SK-N-SH treated with all-trans-retinoic acid at 6 μM for 48 hours (cell line): ENCODE results near the gene PPP1R15B.

ENCODE experiments used
- ARNTL ChIP-seq: fragments of 450-650 bp; formaldehyde crosslinking; IDR thresholded peaks from 2 replicates; pipeline ENCODE4 v1.5.0; 2020; ENCODE audit warnings: low read depth, mild to moderate bottlenecking, moderate library complexity, borderline replicate concordance
- BACH2 ChIP-seq: fragments of 250-450 bp; sonication (Bioruptor Pico); IDR thresholded peaks from 2 replicates; pipeline ENCODE4 v1.9.0; 2021; ENCODE audit warnings: mild to moderate bottlenecking, borderline replicate concordance
- ESRRG ChIP-seq: fragments of 250-450 bp; sonication (Bioruptor Pico); IDR thresholded peaks from 2 replicates; pipeline ENCODE4 v1.6.1; 2021; ENCODE audit warnings: mild to moderate bottlenecking
- TCF4 ChIP-seq: fragments of 250-450 bp; sonication (Bioruptor Pico); IDR thresholded peaks from 2 replicates; pipeline ENCODE4 v1.8.0; 2021; ENCODE audit warnings: mild to moderate bottlenecking, moderate library complexity, borderline replicate concordance
- TOX ChIP-seq: fragments of 250-450 bp; sonication (Bioruptor Pico); IDR thresholded peaks from 2 replicates; pipeline ENCODE4 v1.8.0; 2021; ENCODE audit warnings: mild to moderate bottlenecking, moderate library complexity, borderline replicate concordance
- ZFP3 ChIP-seq: fragments of 250-450 bp; sonication (Bioruptor Pico); IDR thresholded peaks from 2 replicates; pipeline ENCODE4 v1.5.0; 2020; ENCODE audit warnings: mild to moderate bottlenecking, moderate library complexity
- ZNF70 ChIP-seq: fragments of 450-650 bp; formaldehyde crosslinking; IDR thresholded peaks from 2 replicates; pipeline ENCODE4 v1.5.0; 2020; ENCODE audit warnings: mild to moderate bottlenecking, moderate library complexity
- ZNF8 ChIP-seq: fragments of 450-650 bp; formaldehyde crosslinking; IDR thresholded peaks from 2 replicates; pipeline ENCODE4 v1.5.0; 2020; ENCODE audit warnings: mild to moderate bottlenecking, moderate library complexity
- TF ChIP-seq, protein P1 (sequence below): fragments of 250-450 bp; sonication (Bioruptor Pico); IDR thresholded peaks from 2 replicates; pipeline ENCODE4 v1.5.1; 2021; ENCODE audit warnings: mild to moderate bottlenecking, moderate library complexity
- TF ChIP-seq, protein P2 (sequence below): fragments of 250-450 bp; sonication (Bioruptor Pico); IDR thresholded peaks from 2 replicates; pipeline ENCODE4 v1.5.1; 2020; ENCODE audit warnings: low read depth, mild to moderate bottlenecking, moderate library complexity

DNA sequence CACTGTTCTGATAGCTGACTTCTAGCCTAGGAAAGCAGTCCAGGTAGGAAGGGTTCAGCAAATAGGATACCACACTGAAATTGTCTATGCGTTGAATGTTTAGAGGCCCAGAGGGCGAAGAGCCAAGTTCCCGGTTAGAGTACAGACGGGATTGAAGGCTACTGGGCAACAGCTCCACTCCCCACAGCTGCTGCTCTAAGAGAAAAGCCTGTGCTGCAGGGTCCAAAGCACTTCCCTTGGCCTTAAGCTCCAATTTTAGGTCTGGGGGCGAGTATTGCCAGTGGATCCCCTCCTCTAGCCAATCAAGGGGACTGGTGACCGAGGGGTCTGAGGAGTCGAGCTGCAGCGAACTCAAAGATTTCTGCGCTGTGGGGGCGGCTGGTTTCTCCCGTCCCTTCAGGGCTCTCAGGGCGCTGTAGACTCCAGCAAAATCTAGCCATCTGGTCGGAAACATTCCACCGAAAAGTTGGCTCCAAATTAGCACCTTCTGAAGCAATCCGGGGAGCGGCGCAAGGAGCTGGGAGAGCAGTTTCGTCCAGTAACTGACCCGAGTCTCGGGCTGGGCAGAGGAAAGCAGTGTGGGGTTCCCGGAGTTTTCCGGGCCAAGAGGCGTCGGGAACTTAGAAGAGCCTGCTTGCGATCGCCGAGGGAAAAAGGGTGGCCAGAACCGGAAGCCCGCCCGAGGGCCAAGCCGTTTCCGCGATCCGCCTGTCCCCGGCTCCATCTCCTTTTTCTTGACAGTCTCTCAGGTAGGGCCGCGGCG lies 748 bp downstream of the PPP1R15B start:
- TF ChIP-seq ZNF8 (CRISPR knock-in tag) (no peak), TOX (no peak), BACH2 (CRISPR knock-in tag) (no peak), TCF4 (no peak), ZNF70 (CRISPR knock-in tag) (no peak), ESRRG (CRISPR knock-in tag) (no peak), ZFP3 (CRISPR knock-in tag) (no peak), ARNTL (CRISPR knock-in tag) (no peak)
- TF ChIP-seq, protein P1, sequence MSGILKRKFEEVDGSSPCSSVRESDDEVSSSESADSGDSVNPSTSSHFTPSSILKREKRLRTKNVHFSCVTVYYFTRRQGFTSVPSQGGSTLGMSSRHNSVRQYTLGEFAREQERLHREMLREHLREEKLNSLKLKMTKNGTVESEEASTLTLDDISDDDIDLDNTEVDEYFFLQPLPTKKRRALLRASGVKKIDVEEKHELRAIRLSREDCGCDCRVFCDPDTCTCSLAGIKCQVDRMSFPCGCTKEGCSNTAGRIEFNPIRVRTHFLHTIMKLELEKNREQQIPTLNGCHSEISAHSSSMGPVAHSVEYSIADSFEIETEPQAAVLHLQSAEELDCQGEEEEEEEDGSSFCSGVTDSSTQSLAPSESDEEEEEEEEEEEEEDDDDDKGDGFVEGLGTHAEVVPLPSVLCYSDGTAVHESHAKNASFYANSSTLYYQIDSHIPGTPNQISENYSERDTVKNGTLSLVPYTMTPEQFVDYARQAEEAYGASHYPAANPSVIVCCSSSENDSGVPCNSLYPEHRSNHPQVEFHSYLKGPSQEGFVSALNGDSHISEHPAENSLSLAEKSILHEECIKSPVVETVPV, result no peak
- TF ChIP-seq, protein P2, sequence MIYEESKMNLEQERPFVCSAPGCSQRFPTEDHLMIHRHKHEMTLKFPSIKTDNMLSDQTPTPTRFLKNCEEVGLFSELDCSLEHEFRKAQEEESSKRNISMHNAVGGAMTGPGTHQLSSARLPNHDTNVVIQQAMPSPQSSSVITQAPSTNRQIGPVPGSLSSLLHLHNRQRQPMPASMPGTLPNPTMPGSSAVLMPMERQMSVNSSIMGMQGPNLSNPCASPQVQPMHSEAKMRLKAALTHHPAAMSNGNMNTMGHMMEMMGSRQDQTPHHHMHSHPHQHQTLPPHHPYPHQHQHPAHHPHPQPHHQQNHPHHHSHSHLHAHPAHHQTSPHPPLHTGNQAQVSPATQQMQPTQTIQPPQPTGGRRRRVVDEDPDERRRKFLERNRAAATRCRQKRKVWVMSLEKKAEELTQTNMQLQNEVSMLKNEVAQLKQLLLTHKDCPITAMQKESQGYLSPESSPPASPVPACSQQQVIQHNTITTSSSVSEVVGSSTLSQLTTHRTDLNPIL (CRISPR knock-in tag), result no peak
